Measurements from ENCODE around the gene DST.

- TF ChIP-seq, protein P1, sequence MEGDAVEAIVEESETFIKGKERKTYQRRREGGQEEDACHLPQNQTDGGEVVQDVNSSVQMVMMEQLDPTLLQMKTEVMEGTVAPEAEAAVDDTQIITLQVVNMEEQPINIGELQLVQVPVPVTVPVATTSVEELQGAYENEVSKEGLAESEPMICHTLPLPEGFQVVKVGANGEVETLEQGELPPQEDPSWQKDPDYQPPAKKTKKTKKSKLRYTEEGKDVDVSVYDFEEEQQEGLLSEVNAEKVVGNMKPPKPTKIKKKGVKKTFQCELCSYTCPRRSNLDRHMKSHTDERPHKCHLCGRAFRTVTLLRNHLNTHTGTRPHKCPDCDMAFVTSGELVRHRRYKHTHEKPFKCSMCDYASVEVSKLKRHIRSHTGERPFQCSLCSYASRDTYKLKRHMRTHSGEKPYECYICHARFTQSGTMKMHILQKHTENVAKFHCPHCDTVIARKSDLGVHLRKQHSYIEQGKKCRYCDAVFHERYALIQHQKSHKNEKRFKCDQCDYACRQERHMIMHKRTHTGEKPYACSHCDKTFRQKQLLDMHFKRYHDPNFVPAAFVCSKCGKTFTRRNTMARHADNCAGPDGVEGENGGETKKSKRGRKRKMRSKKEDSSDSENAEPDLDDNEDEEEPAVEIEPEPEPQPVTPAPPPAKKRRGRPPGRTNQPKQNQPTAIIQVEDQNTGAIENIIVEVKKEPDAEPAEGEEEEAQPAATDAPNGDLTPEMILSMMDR (IDR thresholded peaks at IDR 0.05), result no peak
- no peak for TF ChIP-seq POLR2A (IDR thresholded peaks at IDR 0.05)
- peak in 1 of 2 donors; percentile 77 for TF ChIP-seq EP300 (IDR thresholded peaks at IDR 0.05)
Measured at GRCh38 chr6:56683882-56684281, 41.2 kb upstream of the DST start.

All from tibial nerve (tissue), 4 donors.